ENCODE data around the gene LHFPL6. TPM values are rescaled to one million over a fixed set of nuclear protein-coding genes. Genes with fewer than 3 reads are reported as not detected.

The LHFPL6 gene
- polyA plus RNA-seq, 2 of the 4 experiments (the other 2 are of a cell fraction), result 1.7 to 5.4 TPM

GRCh38 chr13:39484506-39485313 is 118.3 kb downstream of the LHFPL6 start:
- ChIA-PET POLR2A (no interaction called here), CTCF (no interaction called here)
- H3K9me3 ChIP-seq, result no peaks in the 10 kb centered on the region
- no peak for ATAC-seq
- FAIRE-seq, result no peak
- H3K4me3 ChIP-seq, result no peak overlapping the region
- H3K4me2 ChIP-seq, result no peak overlapping the region
- no peaks in the 10 kb centered on the region for H3K4me1 ChIP-seq
- 73% methylated on average over 4 of the region's 4 CpGs for WGBS (ENCODE audit: missing lambda C conversion rate)
- no peak for DNase-seq (ENCODE audit: low read depth in 1 of 2, low spot score in 1 of 2)
- no peak for TF ChIP-seq CTCF (IDR thresholded peaks at IDR 0.05)
- no peak for TF ChIP-seq EHF (CRISPR knock-in tag; IDR thresholded peaks at IDR 0.05)
- no peak for TF ChIP-seq JUN (IDR thresholded peaks at IDR 0.05)
- TF ChIP-seq FOSL2 (IDR thresholded peaks at IDR 0.05), result no peak
- TF ChIP-seq FOSL2 (CRISPR knock-in tag; IDR thresholded peaks at IDR 0.05), result no peak
- no peak for TF ChIP-seq POLR2A (IDR thresholded peaks at IDR 0.05; ENCODE audit: low read length)
- TF ChIP-seq REST (IDR thresholded peaks at IDR 0.05), result no peak
- TF ChIP-seq BCL3 (IDR thresholded peaks at IDR 0.05), result no peak
- no peak for TF ChIP-seq FOXS1 (CRISPR knock-in tag; IDR thresholded peaks at IDR 0.05)
- no peak for TF ChIP-seq MYC (IDR thresholded peaks at IDR 0.05; ENCODE audit: borderline replicate concordance, low read length)
- no peak for TF ChIP-seq CEBPB (IDR thresholded peaks at IDR 0.05)
- TF ChIP-seq KDM5A (IDR thresholded peaks at IDR 0.05), result no peak
- no peak for TF ChIP-seq EHMT2 (IDR thresholded peaks at IDR 0.05; ENCODE audit: low read depth)
- H3K27ac ChIP-seq, result no peak overlapping the region

- FAIRE-seq, result no peak
- no peak for DNase-seq (ENCODE audit: low read depth in 1 of 2, low spot score in 1 of 2)
- TF ChIP-seq CTCF (IDR thresholded peaks at IDR 0.05) (no peak), HES2 (IDR thresholded peaks at IDR 0.05) (no peak), REST (IDR thresholded peaks at IDR 0.05) (no peak), ELK1 (IDR thresholded peaks at IDR 0.05; ENCODE audit: low read depth, low read length) (no peak), RCOR1 (IDR thresholded peaks at IDR 0.05; ENCODE audit: low read depth, low read length) (no peak), BCL3 (IDR thresholded peaks at IDR 0.05) (no peak), SMC3 (IDR thresholded peaks at IDR 0.05) (no peak), FOSB (CRISPR knock-in tag; IDR thresholded peaks at IDR 0.05) (no peak), ESRRA (IDR thresholded peaks at IDR 0.05; ENCODE audit: borderline replicate concordance, low read length) (no peak)
- Histone ChIP-seq H3K9me3 (no peaks in the 10 kb centered on the region), H3K4me1 (no peaks in the 10 kb centered on the region), H3K4me2 (no peak overlapping the region), H3K4me3 (no peak overlapping the region), H3K27ac (no peak overlapping the region)
- ChIA-PET CTCF (interaction anchor here (1.0 to 1.1 kb wide), 2 partner anchors 13 to 20 kb away, joined by 3 to 5 read pairs; no protein-coding TSS in a partner anchor), POLR2A (no interaction called here)
- ATAC-seq, result no peak
These were observed 119.7 kb downstream of the LHFPL6 start for GRCh38 chr13:39483326-39483725.
